ENCODE results near the gene PRKAR1A. TPM values are rescaled to one million over a fixed set of nuclear protein-coding genes. Genes with fewer than 3 reads are reported as not detected.

The PRKAR1A gene
- total and polyA plus RNA-seq, 7 donors, result 53.6 to 268 (median 206) TPM

DNA sequence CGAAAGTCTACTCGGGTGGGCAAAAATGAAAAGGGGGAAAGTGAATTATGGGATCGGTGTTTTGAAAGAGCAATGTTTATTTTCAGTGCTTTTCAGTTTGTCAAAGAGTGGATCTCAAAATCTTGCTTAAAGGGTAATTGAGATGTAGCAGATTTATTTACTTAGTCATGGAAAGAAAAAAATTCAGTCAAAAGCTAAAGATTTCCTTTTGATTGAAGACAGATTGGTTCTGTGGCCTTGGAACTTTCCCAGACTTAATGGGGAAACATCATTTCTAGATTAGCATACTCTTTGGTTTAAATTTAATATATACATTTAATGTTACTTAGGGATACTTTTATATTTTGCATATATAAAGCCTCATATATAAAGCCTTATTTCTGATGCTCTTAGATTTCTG lies 20.6 kb downstream of the PRKAR1A start:
- Histone ChIP-seq H3K4me1 (no peaks in the 10 kb centered on the region), H3K27me3 (no peaks in the 10 kb centered on the region), H3K9me3 (no peaks in the 10 kb centered on the region), H3K36me3 (peaks cover 21 to 97% (median 49%) of the 10 kb centered on the region in 4 donors), H3K27ac (no peak overlapping the region), H3K4me3 (no peak overlapping the region)
- TF ChIP-seq POLR2AphosphoS5 (IDR thresholded peaks at IDR 0.05) (no peak), EP300 (IDR thresholded peaks at IDR 0.05) (no peak), POLR2A (IDR thresholded peaks at IDR 0.05) (no peak)
- TF ChIP-seq, protein P1, sequence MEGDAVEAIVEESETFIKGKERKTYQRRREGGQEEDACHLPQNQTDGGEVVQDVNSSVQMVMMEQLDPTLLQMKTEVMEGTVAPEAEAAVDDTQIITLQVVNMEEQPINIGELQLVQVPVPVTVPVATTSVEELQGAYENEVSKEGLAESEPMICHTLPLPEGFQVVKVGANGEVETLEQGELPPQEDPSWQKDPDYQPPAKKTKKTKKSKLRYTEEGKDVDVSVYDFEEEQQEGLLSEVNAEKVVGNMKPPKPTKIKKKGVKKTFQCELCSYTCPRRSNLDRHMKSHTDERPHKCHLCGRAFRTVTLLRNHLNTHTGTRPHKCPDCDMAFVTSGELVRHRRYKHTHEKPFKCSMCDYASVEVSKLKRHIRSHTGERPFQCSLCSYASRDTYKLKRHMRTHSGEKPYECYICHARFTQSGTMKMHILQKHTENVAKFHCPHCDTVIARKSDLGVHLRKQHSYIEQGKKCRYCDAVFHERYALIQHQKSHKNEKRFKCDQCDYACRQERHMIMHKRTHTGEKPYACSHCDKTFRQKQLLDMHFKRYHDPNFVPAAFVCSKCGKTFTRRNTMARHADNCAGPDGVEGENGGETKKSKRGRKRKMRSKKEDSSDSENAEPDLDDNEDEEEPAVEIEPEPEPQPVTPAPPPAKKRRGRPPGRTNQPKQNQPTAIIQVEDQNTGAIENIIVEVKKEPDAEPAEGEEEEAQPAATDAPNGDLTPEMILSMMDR (IDR thresholded peaks at IDR 0.05), result no peak
- WGBS, 2 donors, result 91 to 92% methylated on average over 3 of the region's 3 CpGs
- DNase-seq, result no peak
- intact Hi-C loops (cut with DNase I), result no loop called here

DNA sequence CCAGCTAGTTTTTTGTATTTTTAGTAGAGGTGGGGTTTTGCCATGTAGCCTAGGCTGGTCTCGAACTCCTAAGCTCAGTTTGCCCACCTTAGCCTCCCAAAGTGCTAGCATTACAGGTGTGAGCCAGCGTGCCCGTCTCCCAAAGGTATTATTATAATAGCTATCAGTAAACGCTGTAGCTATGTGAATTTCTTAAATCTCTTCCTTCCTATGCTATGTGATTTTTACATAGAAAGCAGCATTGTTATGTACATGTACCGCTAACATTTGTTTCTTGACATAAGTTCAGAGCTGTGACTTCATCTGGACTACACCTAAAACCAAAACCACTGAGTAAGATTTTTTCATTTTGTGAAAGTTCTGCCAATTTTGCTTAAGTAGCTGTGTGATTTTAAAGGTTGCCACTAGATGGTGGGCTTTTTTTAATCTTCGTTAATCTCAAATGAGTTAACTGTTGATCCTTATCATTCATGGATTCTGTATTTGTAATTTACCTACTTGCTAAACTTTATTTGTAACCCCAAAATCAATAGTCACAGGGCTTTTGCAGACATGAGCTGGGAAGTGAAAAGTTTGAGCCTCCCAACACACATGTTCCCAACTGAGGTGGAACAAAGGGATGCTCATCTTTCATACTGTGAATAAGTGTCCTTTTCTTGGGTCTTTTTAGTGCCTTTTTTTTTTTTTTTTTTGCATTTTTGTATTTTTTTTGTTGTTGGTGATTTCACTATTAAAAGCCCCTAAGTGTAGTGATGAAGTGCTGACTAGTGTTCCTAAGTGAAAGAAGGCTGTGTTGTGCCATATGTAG lies 21.9 kb downstream of the PRKAR1A start:
- Histone ChIP-seq H3K9me3 (no peaks in the 10 kb centered on the region), H3K4me1 (no peaks in the 10 kb centered on the region), H3K27ac (no peak overlapping the region), H3K4me3 (no peak overlapping the region), H3K36me3 (peaks cover 21 to 94% (median 43%) of the 10 kb centered on the region in 4 donors), H3K27me3 (no peaks in the 10 kb centered on the region)
- no peak for DNase-seq
- TF ChIP-seq POLR2A (IDR thresholded peaks at IDR 0.05) (no peak), EP300 (IDR thresholded peaks at IDR 0.05) (no peak), POLR2AphosphoS5 (IDR thresholded peaks at IDR 0.05) (no peak)
- TF ChIP-seq, protein P1 (IDR thresholded peaks at IDR 0.05), result peak in 2 of 4 experiments; percentile 13 to 23
- intact Hi-C loops (cut with DNase I), result no loop called here
- WGBS, 2 donors, result 84% methylated on average over 6 of the region's 6 CpGs

DNA sequence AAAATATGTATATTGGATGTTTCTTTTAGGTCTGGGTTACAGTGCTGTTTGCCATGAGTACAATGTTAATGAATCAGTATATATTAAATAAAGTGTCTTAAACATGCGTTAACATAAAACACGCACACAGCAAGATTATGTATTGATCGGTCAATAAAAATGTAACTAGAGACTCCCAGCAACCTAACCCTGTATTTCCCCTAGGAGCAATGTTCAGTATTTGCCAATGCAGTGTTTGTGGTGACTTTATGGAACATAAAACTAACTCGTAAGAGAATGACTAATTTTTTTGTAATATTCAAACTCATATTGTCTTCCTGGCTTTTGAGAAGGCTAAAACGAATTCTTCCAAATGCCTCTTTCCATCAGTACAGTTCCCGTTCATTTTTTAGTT lies 22.5 kb downstream of the PRKAR1A start:
- H3K36me3 ChIP-seq, result peaks cover 15 to 94% (median 40%) of the 10 kb centered on the region in 4 donors
- DNase-seq, result no peak
- no peak overlapping the region for H3K27ac ChIP-seq

DNA sequence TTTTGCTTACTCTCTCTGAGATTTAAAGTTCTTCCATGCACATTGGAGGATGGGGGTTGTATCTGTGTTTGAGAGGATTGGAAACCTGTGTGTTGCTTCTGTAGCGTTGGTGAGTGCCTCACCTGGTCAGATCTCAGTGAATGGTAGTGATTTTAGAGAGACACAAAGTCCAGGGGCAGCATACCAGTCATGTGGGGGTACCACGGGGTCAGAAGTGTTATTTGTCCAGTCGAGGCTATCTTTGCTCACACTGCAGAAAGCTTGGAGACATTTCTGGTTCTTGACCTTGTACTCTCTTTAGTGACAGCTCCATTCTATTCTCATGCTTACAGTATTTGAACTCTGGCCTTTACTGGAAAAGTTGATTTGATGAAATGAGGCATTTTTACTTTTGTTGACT lies 23.7 kb downstream of the PRKAR1A start:
- H3K27ac ChIP-seq, result no peak overlapping the region

More for the DNA sequence above, 22.5 kb downstream of the PRKAR1A start:
- WGBS, 2 donors, result 91 to 94% methylated on average over 6 of the region's 6 CpGs
- Histone ChIP-seq H3K27me3 (no peaks in the 10 kb centered on the region), H3K4me3 (no peak overlapping the region), H3K9me3 (no peaks in the 10 kb centered on the region), H3K4me1 (no peaks in the 10 kb centered on the region)
- TF ChIP-seq POLR2AphosphoS5 (IDR thresholded peaks at IDR 0.05) (no peak), EP300 (IDR thresholded peaks at IDR 0.05) (no peak), POLR2A (IDR thresholded peaks at IDR 0.05) (no peak)
- TF ChIP-seq, protein P1 (IDR thresholded peaks at IDR 0.05), result no peak
- intact Hi-C loops (cut with DNase I), result loop anchor here (5.0 kb wide), 1 partner anchor 228 kb away; no protein-coding TSS in a partner anchor

More for the DNA sequence above, 23.7 kb downstream of the PRKAR1A start:
- H3K9me3 ChIP-seq, result no peaks in the 10 kb centered on the region
- no peak overlapping the region for H3K4me3 ChIP-seq
- peaks cover 4 to 93% (median 33%) of the 10 kb centered on the region in 4 donors for H3K36me3 ChIP-seq
- TF ChIP-seq POLR2A (IDR thresholded peaks at IDR 0.05), result no peak
- no peak for TF ChIP-seq POLR2AphosphoS5 (IDR thresholded peaks at IDR 0.05)
- TF ChIP-seq EP300 (IDR thresholded peaks at IDR 0.05), result no peak
- TF ChIP-seq, protein P1 (IDR thresholded peaks at IDR 0.05), result no peak
- no peaks in the 10 kb centered on the region for H3K4me1 ChIP-seq
- DNase-seq, result no peak
- intact Hi-C loops (cut with DNase I), result loop anchor here (5.0 kb wide), 1 partner anchor 226 kb away; no protein-coding TSS in a partner anchor
- H3K27me3 ChIP-seq, result no peaks in the 10 kb centered on the region
- WGBS, 2 donors, result 82 to 84% methylated on average over 3 of the region's 3 CpGs
